IMR-90 (cell line): ENCODE measurements around the gene PCNX2. TPM values are rescaled to one million over a fixed set of nuclear protein-coding genes. Genes with fewer than 3 reads are reported as not detected.

Experiments
- ATAC-seq: fragments of 200-7000 bp; cut with Tn5 transposase; 2 replicates; pipeline ENCODE4 v1.9.1; 2020; ENCODE audit warnings: low read depth, mild to moderate bottlenecking, moderate library complexity
- BruUV-seq: library from RNA; stranded (reverse); fragments of 400-500 nt; replicated peaks from 2 replicates; lab custom pipeline; 2021; lab: Mats Ljungman, UMichigan
- CTCF ChIA-PET: fragments of 300-600 bp; formaldehyde crosslinking; extraction: SDS; loops from one replicate; lab custom pipeline; 2021; ENCODE audit warnings: antibody characterized with exemption; lab: Yijun Ruan, JAX
- POLR2A ChIA-PET: fragments of 300-600 bp; sonication (Branson Sonifier 250); formaldehyde crosslinking; loops from one replicate; lab custom pipeline; 2022; ENCODE audit warnings: antibody characterized with exemption; ENCODE audit not compliant: unreplicated experiment; lab: Charles Lee
- DNase-seq: peaks from one replicate; pipeline ENCODE4 v3.0.0; 2013
- H2AFZ ChIP-seq: replicated peaks from 2 replicates; pipeline ENCODE3; 2013; ENCODE audit warnings: low read length, mild to moderate bottlenecking; ENCODE audit not compliant: poor library complexity
- H2AK5ac ChIP-seq: 2 replicates; pipeline ENCODE4 v1.6.1; 2013; ENCODE audit warnings: low read depth, low read length, inconsistent platforms
- H2AK9ac ChIP-seq: replicated peaks from 2 replicates; pipeline ENCODE3; 2013; ENCODE audit warnings: mild to moderate bottlenecking, low read depth, low read length, moderate library complexity; ENCODE audit not compliant: poor library complexity
- H2BK120ac ChIP-seq: 2 replicates; pipeline ENCODE4 v1.6.1; 2013; ENCODE audit warnings: low read depth, low read length, inconsistent platforms
- H2BK15ac ChIP-seq: 3 replicates; pipeline ENCODE4 v1.6.1; 2013; ENCODE audit warnings: low read depth, low read length, inconsistent platforms
- H2BK20ac ChIP-seq: 2 replicates; pipeline ENCODE4 v1.6.1; 2013; ENCODE audit warnings: low read depth, mild to moderate bottlenecking, inconsistent platforms, low read length, moderate library complexity
- H2BK5ac ChIP-seq: 2 replicates; pipeline ENCODE4 v1.6.1; 2013; ENCODE audit warnings: mild to moderate bottlenecking, low read depth, low read length, inconsistent platforms; ENCODE audit not compliant: poor library complexity, severe bottlenecking
- H3K14ac ChIP-seq: replicated peaks from 2 replicates; pipeline ENCODE4 v1.6.1; 2013; ENCODE audit warnings: low read depth, low read length, inconsistent platforms
- H3K18ac ChIP-seq: 2 replicates; pipeline ENCODE4 v1.6.1; 2013; ENCODE audit warnings: low read depth, low read length, control low read depth
- H3K23ac ChIP-seq: 2 replicates; pipeline ENCODE4 v1.6.1; 2013; ENCODE audit warnings: low read depth, low read length, inconsistent platforms
- H3K27ac ChIP-seq: 2 replicates; pipeline ENCODE4 v1.5.1; 2013; ENCODE audit warnings: mild to moderate bottlenecking, control low read depth, low read length; ENCODE audit not compliant: insufficient read depth
- H3K27me3 ChIP-seq: 2 replicates; pipeline ENCODE4 v1.6.1; 2013; ENCODE audit warnings: low read length; ENCODE audit not compliant: control insufficient read depth, insufficient read depth
- H3K36me3 ChIP-seq: 2 replicates; pipeline ENCODE4 v1.6.1; 2013; ENCODE audit warnings: low read length, mixed read lengths; ENCODE audit not compliant: control insufficient read depth, insufficient read depth
- H3K4ac ChIP-seq: 2 replicates; pipeline ENCODE4 v1.6.1; 2013; ENCODE audit warnings: low read depth, low read length, inconsistent platforms
- H3K4me1 ChIP-seq: 2 replicates; pipeline ENCODE4 v1.6.1; 2013; ENCODE audit warnings: low read length, mixed read lengths; ENCODE audit not compliant: control insufficient read depth, insufficient read depth
- H3K4me2 ChIP-seq: 2 replicates; pipeline ENCODE4 v1.6.1; 2013; ENCODE audit warnings: low read depth, mild to moderate bottlenecking, control low read depth, low read length, moderate library complexity
- H3K4me3 ChIP-seq: 2 replicates; pipeline ENCODE4 v1.5.1; 2013; ENCODE audit warnings: low read depth, mild to moderate bottlenecking, control low read depth, low read length, moderate library complexity; ENCODE audit not compliant: insufficient read depth
- H3K56ac ChIP-seq: 2 replicates; pipeline ENCODE4 v1.6.1; 2013; ENCODE audit warnings: low read length, inconsistent platforms; ENCODE audit not compliant: insufficient read depth; ENCODE audit errors: extremely low read depth
- H3K79me1 ChIP-seq, 2 experiments: 2 replicates each; pipeline ENCODE4 v1.6.1; 2013; ENCODE audit warnings: low read length in 2 of 2, inconsistent platforms in 1 of 2, low read depth in 1 of 2
- H3K9ac ChIP-seq: 2 replicates; pipeline ENCODE4 v1.6.1; 2013; ENCODE audit warnings: low read depth, low read length, control low read depth
- H3K9me1 ChIP-seq: 2 replicates; pipeline ENCODE4 v1.6.1; 2013; ENCODE audit warnings: low read length, inconsistent platforms; ENCODE audit not compliant: insufficient read depth
- H3K9me3 ChIP-seq: 2 replicates; pipeline ENCODE4 v1.6.1; 2013; ENCODE audit warnings: low read length; ENCODE audit not compliant: control insufficient read depth, insufficient read depth
- H4K20me1 ChIP-seq: 2 replicates; pipeline ENCODE4 v1.6.1; 2013; ENCODE audit warnings: low read length, inconsistent platforms; ENCODE audit not compliant: insufficient read depth
- H4K5ac ChIP-seq: 2 replicates; pipeline ENCODE4 v1.6.1; 2013; ENCODE audit warnings: mild to moderate bottlenecking, low read depth, low read length, control low read depth
- H4K8ac ChIP-seq, 2 experiments: 2 replicates each; pipeline ENCODE4 v1.6.1; 2013; ENCODE audit warnings: low read depth in 2 of 2, low read length in 2 of 2, control low read depth in 1 of 2, inconsistent platforms in 1 of 2
- H4K91ac ChIP-seq: 2 replicates; pipeline ENCODE4 v1.6.1; 2013; ENCODE audit warnings: low read depth, low read length, inconsistent platforms; ENCODE audit not compliant: insufficient read depth
- CEBPB ChIP-seq: IDR thresholded peaks from 2 replicates; pipeline ENCODE4 v1.6.1; 2012; ENCODE audit warnings: low read depth, low read length, improper control_type of control experiment
- CHD1 ChIP-seq: IDR thresholded peaks from 2 replicates; pipeline ENCODE4 v1.6.1; 2012; ENCODE audit warnings: low read depth, low read length, improper control_type of control experiment
- CTCF ChIP-seq: conservative IDR thresholded peaks from 2 replicates; pipeline ENCODE4 v1.5.1; 2012; ENCODE audit warnings: mild to moderate bottlenecking, low read depth, low read length, improper control_type of control experiment
- ELK1 ChIP-seq: fragments of 150-350 bp; IDR thresholded peaks from 2 replicates; pipeline ENCODE4 v1.6.1; 2016; ENCODE audit warnings: low read depth, mild to moderate bottlenecking, low read length, moderate library complexity, borderline replicate concordance
- MAZ ChIP-seq: IDR thresholded peaks from 2 replicates; pipeline ENCODE4 v1.6.1; 2012; ENCODE audit warnings: low read depth, mild to moderate bottlenecking, low read length, improper control_type of control experiment, moderate library complexity, borderline replicate concordance
- MXI1 ChIP-seq: IDR thresholded peaks from 2 replicates; pipeline ENCODE4 v1.6.1; 2012; ENCODE audit warnings: low read depth, mild to moderate bottlenecking, low read length, moderate library complexity, borderline replicate concordance
- NFE2L2 ChIP-seq: fragments of 150-350 bp; IDR thresholded peaks from 2 replicates; pipeline ENCODE4 v1.6.1; 2016; ENCODE audit warnings: low read depth, mild to moderate bottlenecking, low read length
- POLR2A ChIP-seq: IDR thresholded peaks from 2 replicates; pipeline ENCODE4 v1.6.1; 2012; ENCODE audit warnings: mild to moderate bottlenecking, low read depth, low read length
- RAD21 ChIP-seq: IDR thresholded peaks from 2 replicates; pipeline ENCODE4 v1.6.1; 2012; ENCODE audit warnings: low read length, improper control_type of control experiment
- RCOR1 ChIP-seq: IDR thresholded peaks from 2 replicates; pipeline ENCODE4 v1.6.1; 2012; ENCODE audit warnings: mild to moderate bottlenecking, low read length, improper control_type of control experiment; ENCODE audit not compliant: insufficient replicate concordance
- RFX5 ChIP-seq: IDR thresholded peaks from 2 replicates; pipeline ENCODE4 v1.8.0; 2012; ENCODE audit warnings: low read depth, mild to moderate bottlenecking, low read length, moderate library complexity
- SMC3 ChIP-seq: fragments of 150-350 bp; IDR thresholded peaks from 2 replicates; pipeline ENCODE4 v1.6.1; 2016; ENCODE audit warnings: low read depth, mild to moderate bottlenecking, antibody characterized with exemption, low read length, moderate library complexity
- WGBS, 2 experiments: methylation state at CpG; one replicate each; pipeline versions ENCODE4 v1.1.5 to v1.1.7; 2013; ENCODE audit warnings: missing lambda C conversion rate in 2 of 2; ENCODE audit not compliant: insufficient read length in 1 of 2; ENCODE audit errors: extremely low coverage in 2 of 2; 5-methylcytosine and 5-hydroxymethylcytosine counted together
- dilution Hi-C: fragments of 300-500 bp; cut with HindIII; formaldehyde crosslinking; loops from one replicate; pipeline ENCODE4 v1.14.3; 2018; ENCODE audit warnings: low sequenced_read_pairs; ENCODE audit not compliant: unreplicated experiment
- in situ Hi-C: fragments of 300-500 bp; cut with MboI; formaldehyde crosslinking; loops from 3 replicates; pipeline ENCODE4 v1.14.3; 2019; ENCODE audit warnings: low sequenced_read_pairs, inconsistent platforms, mixed read lengths
- intact Hi-C: fragments of 100-400 bp; cut with micrococcal nuclease; formaldehyde crosslinking; loops from 2 replicates; pipeline ENCODE4 v1.10.0; 2022
- polyA plus RNA-seq, 3 experiments: library from polyadenylated mRNA; depleted of rRNA; stranded (reverse); fragments of >200 nt; gene quantifications; 2 replicates each; pipeline ENCODE4 v1.2.3, GENCODE V29; 2012; ENCODE audit warnings: low replicate concordance in 1 of 3
- total RNA-seq: library from RNA; depleted of rRNA; stranded (reverse); fragments of >200 nt; gene quantifications from 2 replicates; pipeline ENCODE4 v1.2.3, GENCODE V29; 2012

PCNX2 gene
- total and polyA plus RNA-seq, 2 of the 4 experiments (the other 2 are of a cell fraction), result 15.9 to 22.6 TPM

- Histone ChIP-seq H3K9me3 (no peaks in the 10 kb centered on the region), H2BK15ac (no peak overlapping the region), H2BK5ac (no peak overlapping the region), H3K4ac (no peak overlapping the region), H2AFZ (no peak overlapping the region), H2BK20ac (no peak overlapping the region), H3K56ac (no peak overlapping the region), H4K20me1 (no peaks in the 10 kb centered on the region), H2AK5ac (no peak overlapping the region), H3K14ac (no peak overlapping the region), H3K9me1 (0 out of 2 replicates have a peak, but pooled peaks cover 2% of the 10 kb centered on the region), H4K5ac (no peak overlapping the region), H3K4me3 (no peak overlapping the region), H3K4me1 (no peaks in the 10 kb centered on the region), H3K18ac (no peak overlapping the region), H2BK120ac (no peak overlapping the region), H2AK9ac (no peak overlapping the region), H3K36me3 (peaks cover 5% of the 10 kb centered on the region), H3K27ac (no peak overlapping the region), H3K79me1 (no peaks in the 10 kb centered on the region), H4K8ac (no peak overlapping the region), H4K91ac (no peak overlapping the region), H3K23ac (no peak overlapping the region), H3K9ac (no peak overlapping the region), H3K27me3 (no peaks in the 10 kb centered on the region), H3K4me2 (no peak overlapping the region)
- no peak for DNase-seq
- dilution Hi-C loops (no loop called here), in situ Hi-C loops (no loop called here), intact Hi-C loops (no loop called here)
- ATAC-seq, result no peak
- CTCF ChIA-PET, result interaction anchor here (0.6 to 1.0 kb wide), 2 partner anchors 9 to 17 kb away, joined by 3 read pairs; no protein-coding TSS in a partner anchor
- no TSS peak for BruUV-seq
- POLR2A ChIA-PET, result no interaction called here
- TF ChIP-seq RFX5 (no peak), MAZ (no peak), POLR2A (no peak), CTCF (no peak), CEBPB (no peak), RAD21 (no peak), CHD1 (no peak), MXI1 (no peak), ELK1 (no peak), RCOR1 (no peak), NFE2L2 (no peak), SMC3 (no peak)
- WGBS, 2 experiments, result no CpG with 5 or more reads among the region's 6 CpGs
Observed at GRCh38 chr1:233151861-233152260, 143.7 kb downstream of the PCNX2 start.
